Endothelial cell of umbilical vein (primary cell): Measurements from ENCODE around the gene CASP10. TPM values are rescaled to one million over a fixed set of nuclear protein-coding genes. Genes with fewer than 3 reads are reported as not detected.

Source experiments
- BruUV-seq: library from RNA; stranded (reverse); fragments of 400-500 nt; replicated peaks from 2 replicates; lab custom pipeline; 2021; lab: Mats Ljungman, UMichigan
- CTCF ChIA-PET: fragments of 300-600, 350-600 bp; sonication (Branson Sonifier 250); formaldehyde crosslinking; loops from one replicate; lab custom pipeline; 2021; ENCODE audit warnings: antibody characterized with exemption, inconsistent platforms; lab: Charles Lee
- POLR2A ChIA-PET: fragments of 300-600, 350-600 bp; sonication (Branson Sonifier 250); formaldehyde crosslinking; loops from one replicate; lab custom pipeline; 2021; ENCODE audit warnings: antibody characterized with exemption, inconsistent platforms; lab: Charles Lee
- DNase-seq: peaks from one replicate; pipeline ENCODE4 v3.0.0-alpha.2; 2011; ENCODE audit warnings: low read depth, low spot score
- FAIRE-seq: peaks from 2 replicates; lab custom pipeline; 2011; peaks lifted over from hg19 to GRCh38; lab: Jason Lieb, UNC
- H2AFZ ChIP-seq: 2 replicates; pipeline ENCODE4 v1.6.0; 2012; ENCODE audit warnings: low read depth, low read length, control low read depth, inconsistent platforms
- H3K27ac ChIP-seq: 2 replicates; pipeline ENCODE4 v1.5.1; 2011; ENCODE audit warnings: low read depth, mild to moderate bottlenecking, control low read depth, low read length, moderate library complexity; ENCODE audit not compliant: insufficient read depth
- H3K27me3 ChIP-seq, 2 experiments: 2 replicates each; pipeline versions ENCODE4 v1.6.0 to v1.6.1; 2011; ENCODE audit warnings: low read length in 2 of 2, mixed read lengths in 1 of 2; ENCODE audit not compliant: control insufficient read depth in 2 of 2, insufficient read depth in 2 of 2
- H3K36me3 ChIP-seq, 2 experiments: 2 replicates in 1 of 2; 3 replicates in 1 of 2; pipeline ENCODE4 v1.5.1; 2011; ENCODE audit warnings: low read length in 2 of 2, mild to moderate bottlenecking in 1 of 2, moderate library complexity in 1 of 2; ENCODE audit not compliant: control insufficient read depth in 2 of 2, insufficient read depth in 2 of 2; ENCODE audit errors: extremely low read depth in 1 of 2
- H3K4me1 ChIP-seq: 3 replicates; pipeline ENCODE4 v1.5.1; 2011; ENCODE audit warnings: mild to moderate bottlenecking, low read length; ENCODE audit not compliant: control insufficient read depth, insufficient read depth; ENCODE audit errors: extremely low read depth
- H3K4me2 ChIP-seq: 2 replicates; pipeline ENCODE4 v1.6.1; 2011; ENCODE audit warnings: low read length, control low read depth, mixed read lengths; ENCODE audit not compliant: insufficient read depth
- H3K4me3 ChIP-seq, 3 experiments: fragments of 200-600 bp in 1 of 3; sonication (generic), shearing (Covaris generic) in 1 of 3; replicated peaks in 1 of 3; 2 replicates each; pipeline ENCODE4 v1.5.1; 2011 to 2016; ENCODE audit warnings: control low read depth in 3 of 3, low read length in 3 of 3, mild to moderate bottlenecking in 2 of 3, inconsistent platforms in 1 of 3, low read depth in 1 of 3, moderate library complexity in 1 of 3; ENCODE audit not compliant: insufficient read depth in 1 of 3
- H3K79me2 ChIP-seq: 2 replicates; pipeline ENCODE4 v1.6.0; 2012; ENCODE audit warnings: low read length, inconsistent platforms; ENCODE audit not compliant: control insufficient read depth, insufficient read depth
- H3K9ac ChIP-seq: replicated peaks from 2 replicates; pipeline ENCODE3; 2011; ENCODE audit warnings: low read length, control low read depth; ENCODE audit not compliant: insufficient read depth; ENCODE audit errors: extremely low read depth
- H3K9me1 ChIP-seq: replicated peaks from 3 replicates; pipeline ENCODE4 v1.6.0; 2011; ENCODE audit warnings: mild to moderate bottlenecking, low read length; ENCODE audit not compliant: control insufficient read depth, insufficient read depth; ENCODE audit errors: extremely low read depth
- H3K9me3 ChIP-seq: replicated peaks from 2 replicates; pipeline ENCODE4 v1.5.1; 2012; ENCODE audit warnings: low read length, inconsistent platforms; ENCODE audit not compliant: control insufficient read depth, insufficient read depth
- H4K20me1 ChIP-seq: replicated peaks from 2 replicates; pipeline ENCODE3; 2011; ENCODE audit warnings: mild to moderate bottlenecking, low read length; ENCODE audit not compliant: control insufficient read depth, insufficient read depth; ENCODE audit errors: extremely low read depth
- FOS ChIP-seq: IDR thresholded peaks from 2 replicates; pipeline ENCODE4 v1.6.1; 2011; ENCODE audit warnings: mild to moderate bottlenecking, low read length, moderate library complexity, borderline replicate concordance; ENCODE audit not compliant: insufficient read depth
- GATA2 ChIP-seq: IDR thresholded peaks from 2 replicates; pipeline ENCODE4 v1.7.0; 2011; ENCODE audit warnings: low read depth, mild to moderate bottlenecking, moderate library complexity, mixed read lengths, low read length; ENCODE audit not compliant: insufficient read length, insufficient read depth
- JUN ChIP-seq: IDR thresholded peaks from 2 replicates; pipeline ENCODE4 v1.6.1; 2011; ENCODE audit warnings: borderline replicate concordance, low read depth; ENCODE audit not compliant: insufficient read length, insufficient read depth
- MAX ChIP-seq: IDR thresholded peaks from 2 replicates; pipeline ENCODE4 v1.6.1; 2011; ENCODE audit not compliant: insufficient read depth, insufficient read length
- POLR2AphosphoS5 ChIP-seq: IDR thresholded peaks from 2 replicates; pipeline ENCODE4 v1.6.1; 2012; ENCODE audit warnings: low read depth, mild to moderate bottlenecking, control low read depth, low read length, moderate library complexity; ENCODE audit not compliant: insufficient read depth
- dilution Hi-C: fragments of 300-500 bp; cut with MboI; formaldehyde crosslinking; loops from one replicate; pipeline ENCODE4 v1.15.0; 2019; ENCODE audit warnings: low sequenced_read_pairs; ENCODE audit not compliant: extremely low pct_ligation_motif_present
- intact Hi-C: fragments of 100-400 bp; cut with micrococcal nuclease; formaldehyde crosslinking; loops from one replicate; pipeline ENCODE4 v1.10.0; 2022
- polyA plus RNA-seq, 4 experiments: library from polyadenylated mRNA; depleted of rRNA in 3 of 4; stranded (reverse) in 3 of 4; unstranded in 1 of 4; fragments of >200 nt; gene quantifications; 2 replicates each; pipeline versions ENCODE4 v1.2.1 to v1.2.3, GENCODE V29; 2011 to 2012; ENCODE audit warnings: missing spikeins in 1 of 4
- total RNA-seq: library from RNA; stranded (reverse); gene quantifications from 2 replicates; pipeline ENCODE4 v1.2.3, GENCODE V29; 2021

CASP10 gene
- total and polyA plus RNA-seq, 2 donors (not counting 3 experiments of a cell fraction or from before 2014, with no cell fraction given): 16.4 to 37.6 TPM

GRCh38 chr2:201152999-201153815 is 29.7 kb upstream of the CASP10 start:
- H3K4me1 ChIP-seq: peaks cover 49% of the 10 kb centered on the region
- H3K27ac ChIP-seq: no peak overlapping the region
- dilution Hi-C loops: no loop called here
- H3K9ac ChIP-seq: no peak overlapping the region
- ChIA-PET CTCF (interaction anchor here (0.6 to 2.6 kb wide), 5 partner anchors 8 to 84 kb away, joined by 3 to 7 read pairs (median 4); no protein-coding TSS in a partner anchor), POLR2A (interaction anchor here (0.7 kb wide), 1 partner anchor 16 kb away, joined by 3 read pairs; no protein-coding TSS in a partner anchor)
- no TSS peak for BruUV-seq
- H3K4me2 ChIP-seq: no peak overlapping the region
- no peak for FAIRE-seq
- H3K36me3 ChIP-seq: peaks cover 21 to 25% of the 10 kb centered on the region in 2 experiments
- no peak for TF ChIP-seq GATA2
- no peak for TF ChIP-seq POLR2AphosphoS5
- TF ChIP-seq JUN: no peak
- TF ChIP-seq FOS: no peak
- TF ChIP-seq MAX: no peak
- H3K79me2 ChIP-seq: peaks cover 27% of the 10 kb centered on the region
- H3K4me3 ChIP-seq: no peak overlapping the region
- no peak for DNase-seq
- no peaks in the 10 kb centered on the region for H3K9me3 ChIP-seq
- no peak overlapping the region for H2AFZ ChIP-seq
- no peaks in the 10 kb centered on the region for H3K27me3 ChIP-seq
- intact Hi-C loops: no loop called here
- H3K9me1 ChIP-seq: no peaks in the 10 kb centered on the region
- no peaks in the 10 kb centered on the region for H4K20me1 ChIP-seq
